Epithelial cell of prostate (primary cell): Measurements from ENCODE around the gene DRC7.
A peak's percentile ranks its signal among the peaks of the same experiment; 100 is the strongest.
"Not testable (repeated sequence)": the region's sequence is repeated elsewhere in the genome, so short reads cannot be mapped to it uniquely, and the experiment has no call there.

Experiments used
- DNase-seq: peaks from one replicate; pipeline ENCODE4 v3.0.0-alpha.2; 2011; ENCODE audit warnings: low read depth, low spot score
- H3K27ac ChIP-seq: fragments of 450-650 bp; 2 replicates; pipeline ENCODE4 v1.5.1; 2017; ENCODE audit warnings: mild to moderate bottlenecking

The DRC7 gene

DNA sequence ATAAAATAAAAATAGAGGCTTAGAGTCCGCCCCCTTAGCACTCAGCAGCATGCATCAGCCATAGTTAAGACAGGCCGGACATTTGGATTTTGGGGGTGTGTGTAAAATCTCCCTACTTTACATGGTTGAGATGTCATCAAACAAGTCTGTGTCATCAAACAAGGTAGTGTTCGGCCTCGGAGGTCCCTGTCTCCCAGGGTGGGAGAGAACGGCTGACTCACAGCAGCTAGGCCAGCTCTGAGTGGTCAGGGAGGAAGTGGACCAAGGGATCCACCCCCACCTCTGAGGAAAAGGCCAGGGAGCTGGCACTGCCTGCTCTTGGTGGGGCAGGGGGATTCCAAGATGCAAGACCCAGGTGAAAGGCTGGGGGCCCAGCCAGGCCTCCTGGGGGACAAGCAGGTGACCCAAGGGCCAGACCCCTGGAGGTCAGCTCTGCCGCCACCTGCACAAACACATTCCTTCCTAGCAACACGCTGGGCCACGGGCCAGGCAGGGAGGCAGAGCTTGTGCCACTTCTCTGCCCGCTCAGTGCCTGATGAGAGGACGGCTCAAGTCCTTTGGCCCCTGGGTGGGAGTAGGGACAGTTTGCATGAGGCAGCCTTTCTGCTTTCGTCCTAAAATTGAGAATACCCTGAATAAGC, 79.2 kb downstream of the DRC7 start:
- H3K27ac ChIP-seq: no peak overlapping the region
- DNase-seq: no peak

DNA sequence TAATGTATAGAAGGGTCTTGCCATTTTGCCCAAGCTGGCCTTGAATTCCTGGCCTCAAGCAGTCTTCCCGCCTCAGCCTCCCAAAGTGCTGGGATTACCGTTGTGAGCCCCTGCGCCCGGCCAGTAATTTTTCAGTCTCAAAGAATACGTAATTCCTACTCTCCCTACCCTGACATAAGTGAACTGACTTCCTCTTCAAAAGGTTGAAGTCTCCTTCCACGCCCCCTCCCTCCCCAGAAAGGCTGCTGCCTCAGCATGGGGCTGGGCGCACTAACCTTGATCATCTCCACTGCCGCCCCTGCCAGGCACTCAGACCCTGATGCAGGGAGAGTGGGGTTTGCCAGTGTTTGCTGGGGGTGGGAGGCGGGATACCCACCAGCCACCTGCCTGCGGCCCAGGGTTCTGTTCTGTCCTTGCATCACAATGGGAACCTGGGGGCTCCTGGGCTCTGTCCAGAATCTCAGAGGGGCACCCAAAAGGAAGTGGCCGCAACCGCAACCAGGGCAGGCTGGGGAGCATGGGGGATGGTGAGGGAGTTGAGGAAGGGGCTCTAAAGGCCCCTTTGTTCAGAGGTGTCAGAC, 80.2 kb downstream of the DRC7 start:
- no peak for DNase-seq
- H3K27ac ChIP-seq: no peak overlapping the region

DNA sequence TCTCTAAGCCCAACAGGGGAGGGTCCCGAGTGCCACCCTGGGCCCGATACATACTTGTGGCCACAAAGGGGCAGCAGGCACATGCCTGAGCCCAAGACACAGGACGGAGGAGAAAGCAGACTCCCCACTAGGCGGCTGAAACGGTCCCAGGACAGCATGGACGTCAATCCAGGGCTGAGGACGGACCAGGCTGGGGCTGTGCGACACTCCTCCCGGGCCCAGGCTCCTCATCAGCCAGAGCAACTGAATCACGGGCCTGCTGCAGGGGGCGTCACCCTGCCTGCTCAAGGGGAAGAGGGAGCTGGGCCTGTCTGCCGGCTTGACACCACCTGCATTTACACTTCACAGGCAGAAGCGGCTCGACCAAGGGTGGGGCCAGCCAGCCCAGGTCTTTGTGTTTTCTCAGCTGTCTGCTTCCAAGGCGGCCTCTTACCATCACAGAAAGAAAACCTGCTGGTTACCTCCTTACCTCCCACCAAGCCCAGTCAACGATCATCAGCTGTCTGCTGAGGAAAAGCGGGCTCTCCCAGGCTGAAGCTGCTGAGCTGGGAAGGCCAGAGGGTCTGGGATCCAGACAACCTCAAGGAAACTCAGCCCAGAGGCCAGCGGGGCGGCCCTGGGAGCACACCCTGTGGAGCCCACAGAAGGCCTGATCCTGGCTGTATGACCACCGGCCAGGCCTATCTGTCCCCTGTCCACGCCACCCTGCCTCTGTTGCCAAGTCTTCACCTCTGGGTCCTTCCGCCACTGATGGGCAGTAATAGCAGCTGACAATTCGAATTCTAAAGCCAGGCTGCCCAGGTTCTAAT, 81.3 kb downstream of the DRC7 start:
- no peak overlapping the region for H3K27ac ChIP-seq
- no peak for DNase-seq

DNA sequence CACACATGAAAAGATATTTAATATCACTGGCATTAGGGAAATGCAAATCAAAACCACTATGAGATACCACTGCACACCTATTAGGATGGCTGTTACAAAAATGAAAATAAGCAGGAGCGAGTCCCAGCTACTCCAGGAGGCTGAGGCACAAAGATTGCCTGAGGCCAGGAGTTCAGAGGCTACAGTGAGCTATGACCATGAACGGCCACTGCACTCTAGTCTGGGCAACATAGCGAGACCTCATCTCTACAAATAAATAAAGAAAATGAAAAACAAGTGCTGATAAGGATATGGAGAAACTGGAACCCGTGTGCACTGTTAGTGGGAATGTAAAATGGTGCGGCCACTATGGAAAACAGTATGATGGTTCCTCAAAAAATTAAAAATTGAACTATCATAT, 84.1 kb downstream of the DRC7 start:
- peak overlapping the region; percentile 74 for H3K27ac ChIP-seq
- no peak for DNase-seq

DNA sequence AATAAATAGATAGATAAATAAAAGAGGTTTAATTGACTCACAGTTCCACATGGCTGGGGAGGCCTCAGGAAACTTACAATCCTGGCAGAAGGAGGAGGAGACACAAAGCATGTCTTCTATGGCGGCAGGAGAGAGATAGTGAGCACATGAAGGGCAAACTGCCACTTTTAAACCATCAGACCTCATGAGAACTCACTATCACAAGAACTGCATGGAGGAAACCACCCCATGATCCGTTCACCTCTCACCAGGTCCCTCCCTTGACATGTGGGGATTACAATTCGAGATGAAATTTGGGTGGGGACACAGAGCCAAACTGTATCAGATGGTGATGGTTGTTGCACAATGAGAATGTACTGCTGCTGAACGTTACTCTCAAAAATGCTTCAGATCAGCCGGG, 85.2 kb downstream of the DRC7 start:
- not testable (repeated sequence) for DNase-seq
- peak overlapping the region; percentile 74 for H3K27ac ChIP-seq

DNA sequence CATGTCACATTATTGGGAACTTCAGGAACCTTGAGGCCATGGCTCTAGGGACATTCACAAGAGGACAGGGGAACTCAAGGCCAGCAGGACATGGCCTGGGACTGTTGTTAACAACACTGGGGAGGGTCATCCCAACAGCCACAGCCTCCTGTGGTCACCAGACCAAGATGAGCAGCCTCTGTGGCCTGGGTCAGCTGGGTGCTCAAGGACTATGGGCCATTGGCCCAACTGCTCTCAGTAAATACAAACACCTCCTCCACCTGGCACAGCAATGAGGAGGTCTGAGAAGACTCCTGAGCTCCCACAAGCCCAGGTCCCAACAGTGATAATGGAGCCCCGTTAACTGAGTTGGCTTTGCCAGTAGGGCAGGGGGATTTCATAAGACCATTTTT, 86.7 kb downstream of the DRC7 start:
- peak overlapping the region; percentile 30 for H3K27ac ChIP-seq

More for the DNA sequence above, 86.7 kb downstream of the DRC7 start:
- no peak for DNase-seq
